NT2/D1 (cell line): Measurements from ENCODE around the gene SMIM43.

Experiments
- DNase-seq: peaks from one replicate; pipeline ENCODE4 v3.0.0-alpha.2; 2011; ENCODE audit warnings: low read depth, low spot score
- H3K27me3 ChIP-seq: 2 replicates; pipeline ENCODE4 v1.6.0; 2011; ENCODE audit warnings: mild to moderate bottlenecking; ENCODE audit not compliant: insufficient read length, insufficient read depth
- H3K36me3 ChIP-seq: 2 replicates; pipeline ENCODE4 v1.6.1; 2011; ENCODE audit warnings: mild to moderate bottlenecking, low read length, mixed read lengths; ENCODE audit not compliant: insufficient read depth, insufficient read length
- H3K4me1 ChIP-seq: 2 replicates; pipeline ENCODE4 v1.5.1; 2011; ENCODE audit not compliant: insufficient read depth, insufficient read length
- H3K4me3 ChIP-seq: 2 replicates; pipeline ENCODE4 v1.5.1; 2011; ENCODE audit warnings: low read depth; ENCODE audit not compliant: insufficient read length
- H3K9ac ChIP-seq: 2 replicates; pipeline ENCODE4 v1.6.0; 2011; ENCODE audit warnings: low read depth; ENCODE audit not compliant: insufficient read length
- H3K9me3 ChIP-seq: 2 replicates; pipeline ENCODE4 v1.5.1; 2011; ENCODE audit warnings: mild to moderate bottlenecking, low read length; ENCODE audit not compliant: insufficient read depth
- SUZ12 ChIP-seq: IDR thresholded peaks from 2 replicates; pipeline ENCODE4 v1.6.1; 2011; ENCODE audit not compliant: insufficient read length, insufficient read depth; ENCODE audit errors: extremely low read depth
- YY1 ChIP-seq: IDR thresholded peaks from 2 replicates; pipeline ENCODE4 v1.6.1; 2011; ENCODE audit not compliant: insufficient read length, insufficient read depth
- ZNF274 ChIP-seq: IDR thresholded peaks from 2 replicates; pipeline ENCODE4 v1.6.1; 2011; ENCODE audit warnings: mild to moderate bottlenecking, low read depth, low read length

The SMIM43 gene

GRCh38 chr4:121741751-121742150 is 23.2 kb downstream of the SMIM43 start:
- no peaks in the 10 kb centered on the region for H3K36me3 ChIP-seq
- no peak overlapping the region for H3K9ac ChIP-seq
- no peaks in the 10 kb centered on the region for H3K9me3 ChIP-seq
- H3K4me1 ChIP-seq, result peaks cover 1% of the 10 kb centered on the region
- no peak for TF ChIP-seq SUZ12
- TF ChIP-seq YY1, result no peak
- no peak for TF ChIP-seq ZNF274
- H3K4me3 ChIP-seq, result no peak overlapping the region
- no peak for DNase-seq
- no peaks in the 10 kb centered on the region for H3K27me3 ChIP-seq

DNA sequence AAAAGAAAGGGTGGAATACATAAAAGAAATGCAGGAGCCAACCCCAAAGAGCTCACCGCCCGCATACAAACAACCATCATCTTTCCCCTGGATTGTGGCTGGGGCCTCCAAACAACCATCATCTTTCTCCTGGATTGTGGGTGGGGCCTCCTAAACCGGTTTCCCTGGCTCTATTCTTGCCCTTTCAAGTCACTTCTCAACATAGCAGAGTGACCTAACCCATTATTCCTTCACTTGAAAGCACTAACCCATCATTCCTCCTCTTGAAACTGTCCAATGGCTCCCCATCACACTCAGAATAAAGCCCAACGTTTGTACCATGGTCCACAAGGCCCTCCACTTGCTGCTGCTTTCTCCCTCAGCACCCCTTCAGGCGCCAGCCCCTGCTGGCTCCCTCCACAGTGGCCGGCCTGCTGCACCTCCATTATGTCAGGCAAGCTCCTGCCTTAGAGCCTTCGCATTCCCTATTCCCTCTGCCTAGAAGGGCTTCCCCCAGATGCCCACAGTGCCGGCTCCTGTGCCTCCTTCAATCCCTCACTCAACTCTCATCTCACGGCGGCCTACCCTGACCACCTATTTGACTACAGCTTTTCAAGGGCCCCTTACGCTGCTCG is 24.1 kb downstream of the SMIM43 start:
- no peaks in the 10 kb centered on the region for H3K9me3 ChIP-seq
- H3K36me3 ChIP-seq, result no peaks in the 10 kb centered on the region
- no peak overlapping the region for H3K9ac ChIP-seq
- no peak overlapping the region for H3K4me3 ChIP-seq
- DNase-seq, result no peak
- peaks cover 1% of the 10 kb centered on the region for H3K4me1 ChIP-seq
- TF ChIP-seq ZNF274, result no peak
- H3K27me3 ChIP-seq, result no peaks in the 10 kb centered on the region

GRCh38 chr4:121739575-121739974 is 25.4 kb downstream of the SMIM43 start:
- Histone ChIP-seq H3K4me3 (no peak overlapping the region), H3K4me1 (peaks cover 1% of the 10 kb centered on the region), H3K27me3 (no peaks in the 10 kb centered on the region), H3K9ac (no peak overlapping the region), H3K9me3 (no peaks in the 10 kb centered on the region), H3K36me3 (no peaks in the 10 kb centered on the region)
- TF ChIP-seq ZNF274, result no peak
- no peak for TF ChIP-seq YY1
- TF ChIP-seq SUZ12, result no peak
- DNase-seq, result no peak

DNA sequence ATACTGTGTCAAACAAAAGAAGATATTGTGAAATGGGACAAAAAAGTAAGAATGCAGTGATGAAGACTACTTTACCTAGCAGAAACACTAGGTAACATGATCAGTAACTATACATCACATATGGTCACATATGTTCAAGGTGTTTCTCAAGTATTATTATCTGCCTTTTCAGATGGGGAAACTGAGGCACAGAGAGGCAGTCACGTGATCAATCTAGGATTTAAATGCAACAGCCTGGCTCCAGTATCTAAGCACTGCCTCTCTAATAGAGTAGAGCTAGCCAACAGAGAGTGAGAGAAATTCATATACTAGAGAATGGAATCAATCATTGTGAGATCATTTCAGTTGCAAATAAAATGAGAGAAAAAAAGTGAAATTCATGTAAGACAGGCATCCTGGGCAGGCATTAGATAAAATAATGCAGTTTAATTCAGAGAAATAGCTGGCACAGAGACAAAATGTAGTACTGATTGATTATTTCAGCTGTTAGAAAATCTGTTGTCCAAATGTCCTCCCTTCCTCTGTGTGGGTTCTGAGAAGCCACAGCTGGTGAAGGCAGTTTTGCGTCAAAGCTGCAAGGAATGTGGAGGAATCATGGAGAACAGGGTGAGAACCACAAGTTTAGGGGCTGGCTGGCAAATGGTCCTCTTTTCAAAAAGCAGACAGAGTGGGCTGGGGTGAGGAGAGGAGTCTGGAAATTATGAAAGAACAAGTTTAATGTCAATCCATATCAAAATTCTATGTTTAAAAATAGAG is 26.0 kb downstream of the SMIM43 start:
- TF ChIP-seq YY1 (no peak), SUZ12 (no peak), ZNF274 (no peak)
- Histone ChIP-seq H3K4me3 (no peak overlapping the region), H3K9me3 (no peaks in the 10 kb centered on the region), H3K9ac (no peak overlapping the region), H3K36me3 (no peaks in the 10 kb centered on the region), H3K4me1 (peaks cover 1% of the 10 kb centered on the region), H3K27me3 (no peaks in the 10 kb centered on the region)
- no peak for DNase-seq

- Histone ChIP-seq H3K4me1 (peaks cover 1% of the 10 kb centered on the region), H3K9ac (no peak overlapping the region), H3K4me3 (no peak overlapping the region), H3K36me3 (no peaks in the 10 kb centered on the region), H3K27me3 (no peaks in the 10 kb centered on the region), H3K9me3 (no peaks in the 10 kb centered on the region)
- DNase-seq, result no peak
- no peak for TF ChIP-seq YY1
- TF ChIP-seq SUZ12, result no peak
- TF ChIP-seq ZNF274, result no peak
These were observed 27.0 kb downstream of the SMIM43 start for GRCh38 chr4:121737846-121738554.

DNA sequence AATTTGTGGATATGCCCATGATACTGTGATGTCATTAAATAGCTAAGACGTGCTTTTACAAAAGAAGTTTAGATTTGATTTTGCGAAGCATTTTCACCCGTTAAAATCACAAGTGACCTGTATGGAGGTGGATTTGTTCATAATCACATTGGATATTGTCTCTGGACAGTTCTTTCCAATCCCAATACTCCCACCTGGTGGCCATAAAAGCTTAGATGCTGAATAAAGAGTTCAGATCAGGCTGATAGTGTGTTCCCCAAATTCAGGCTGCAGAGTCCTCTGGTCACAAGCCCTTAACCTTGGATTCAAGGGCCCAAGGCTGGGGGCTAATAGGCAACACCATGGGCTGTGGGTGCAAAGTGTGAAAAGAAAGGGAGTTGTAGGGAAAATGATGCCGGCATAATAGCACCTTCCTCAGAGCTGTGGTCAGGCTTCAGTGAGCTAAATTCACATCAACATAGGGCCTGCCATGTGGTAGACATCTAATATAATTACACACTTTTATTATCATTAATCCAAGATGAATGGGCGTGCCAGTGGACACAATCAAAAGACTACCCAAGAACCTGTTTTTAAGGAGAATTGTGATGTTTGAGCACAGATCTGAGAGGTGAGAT is 28.1 kb downstream of the SMIM43 start:
- Histone ChIP-seq H3K4me1 (peaks cover 1% of the 10 kb centered on the region), H3K4me3 (no peak overlapping the region), H3K27me3 (no peaks in the 10 kb centered on the region), H3K9me3 (no peaks in the 10 kb centered on the region), H3K36me3 (no peaks in the 10 kb centered on the region), H3K9ac (no peak overlapping the region)
- DNase-seq, result no peak
- TF ChIP-seq ZNF274 (no peak), YY1 (no peak), SUZ12 (no peak)

- DNase-seq, result no peak
- TF ChIP-seq YY1 (no peak), SUZ12 (no peak), ZNF274 (no peak)
- peaks cover 1% of the 10 kb centered on the region for H3K4me1 ChIP-seq
- H3K9me3 ChIP-seq, result no peaks in the 10 kb centered on the region
- no peak overlapping the region for H3K4me3 ChIP-seq
- H3K9ac ChIP-seq, result no peak overlapping the region
- H3K36me3 ChIP-seq, result no peaks in the 10 kb centered on the region
- no peaks in the 10 kb centered on the region for H3K27me3 ChIP-seq
These were observed 30.4 kb downstream of the SMIM43 start for GRCh38 chr4:121734571-121734970.
